GM13977 (cell line): ENCODE data around the gene NKD1.

Experiments
- DNase-seq: peaks from one replicate; pipeline ENCODE4 v3.0.0; 2012; ENCODE audit warnings: low spot score
- in situ Hi-C: fragments of 300-500 bp; cut with MboI; formaldehyde crosslinking; loops from one replicate; pipeline ENCODE4 v1.12.0; 2022; ENCODE audit warnings: low sequenced_read_pairs, low pct_unique_long_range_greater_than_20kb, mixed read lengths, inconsistent platforms; ENCODE audit not compliant: unreplicated experiment
- TF ChIP-seq, protein P1 (sequence below): IDR thresholded peaks from 2 replicates; pipeline ENCODE4 v1.5.1; 2012; ENCODE audit warnings: mild to moderate bottlenecking, control low read depth; ENCODE audit not compliant: insufficient read depth; ENCODE audit errors: extremely low read depth, missing control alignments

The NKD1 gene

DNA sequence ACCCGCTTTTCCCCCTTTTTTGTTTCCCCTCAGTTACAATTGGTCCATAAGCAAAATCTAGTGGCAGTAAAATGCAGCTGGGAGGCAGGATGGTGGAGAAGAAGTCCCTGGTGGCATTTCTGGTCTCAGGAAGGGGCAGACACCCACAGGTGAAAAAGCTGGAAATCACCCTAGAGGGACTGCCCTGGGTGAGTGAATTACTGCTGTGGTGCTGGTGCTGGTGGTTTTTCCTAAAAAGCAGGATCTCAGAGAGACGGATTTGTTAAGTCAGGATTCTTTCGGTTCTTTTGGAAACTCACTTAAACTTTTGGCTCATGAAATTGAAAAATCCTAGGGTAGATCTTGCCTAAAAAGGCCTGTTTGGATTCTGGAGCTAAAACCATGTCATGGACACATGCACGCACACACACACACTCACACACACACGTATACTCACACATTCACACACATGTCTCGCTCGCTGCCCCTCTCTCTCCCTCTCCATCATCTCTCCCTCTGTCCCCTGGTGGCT lies 65.8 kb downstream of the NKD1 start:
- TF ChIP-seq, protein P1, sequence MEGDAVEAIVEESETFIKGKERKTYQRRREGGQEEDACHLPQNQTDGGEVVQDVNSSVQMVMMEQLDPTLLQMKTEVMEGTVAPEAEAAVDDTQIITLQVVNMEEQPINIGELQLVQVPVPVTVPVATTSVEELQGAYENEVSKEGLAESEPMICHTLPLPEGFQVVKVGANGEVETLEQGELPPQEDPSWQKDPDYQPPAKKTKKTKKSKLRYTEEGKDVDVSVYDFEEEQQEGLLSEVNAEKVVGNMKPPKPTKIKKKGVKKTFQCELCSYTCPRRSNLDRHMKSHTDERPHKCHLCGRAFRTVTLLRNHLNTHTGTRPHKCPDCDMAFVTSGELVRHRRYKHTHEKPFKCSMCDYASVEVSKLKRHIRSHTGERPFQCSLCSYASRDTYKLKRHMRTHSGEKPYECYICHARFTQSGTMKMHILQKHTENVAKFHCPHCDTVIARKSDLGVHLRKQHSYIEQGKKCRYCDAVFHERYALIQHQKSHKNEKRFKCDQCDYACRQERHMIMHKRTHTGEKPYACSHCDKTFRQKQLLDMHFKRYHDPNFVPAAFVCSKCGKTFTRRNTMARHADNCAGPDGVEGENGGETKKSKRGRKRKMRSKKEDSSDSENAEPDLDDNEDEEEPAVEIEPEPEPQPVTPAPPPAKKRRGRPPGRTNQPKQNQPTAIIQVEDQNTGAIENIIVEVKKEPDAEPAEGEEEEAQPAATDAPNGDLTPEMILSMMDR: no peak
- in situ Hi-C loops: no loop called here
- DNase-seq: no peak

DNA sequence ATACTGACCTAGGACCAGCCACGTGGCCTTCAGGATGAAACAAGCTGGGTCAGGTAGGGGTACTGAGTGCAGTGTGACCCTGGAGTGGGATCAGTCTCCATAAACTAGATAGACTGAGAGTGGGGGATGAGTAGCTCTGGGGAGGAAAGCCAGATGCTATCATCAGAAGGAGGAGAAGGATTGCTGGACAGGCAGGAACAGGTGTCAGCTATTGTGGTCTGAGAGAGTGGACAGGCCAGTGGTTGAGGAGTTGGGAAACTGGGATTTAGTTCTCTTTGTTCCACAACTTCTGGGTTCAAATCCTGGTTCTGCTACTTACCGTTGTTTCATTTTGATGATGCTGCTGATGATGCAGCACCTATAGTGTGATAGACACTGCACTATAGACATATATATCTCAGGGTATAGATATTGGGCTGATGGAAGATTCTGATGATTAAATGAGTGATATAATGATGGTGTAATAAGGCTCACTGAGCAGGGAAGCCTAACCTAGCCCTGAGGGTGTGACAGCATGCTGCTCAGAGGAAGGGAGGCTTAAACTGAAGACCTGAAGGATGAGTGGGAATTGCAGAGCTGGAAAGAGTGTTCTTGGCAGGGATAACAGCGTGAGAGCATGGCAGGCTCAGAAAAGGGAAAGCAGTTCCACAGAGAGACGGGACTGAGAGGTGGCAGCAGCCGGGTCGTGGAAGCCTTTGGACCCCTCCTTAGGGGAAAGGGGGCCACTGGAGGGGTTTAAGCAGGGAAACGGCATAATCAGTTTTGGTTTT lies 66.9 kb downstream of the NKD1 start:
- TF ChIP-seq, protein P1: no peak
- in situ Hi-C loops: no loop called here
- DNase-seq: no peak

DNA sequence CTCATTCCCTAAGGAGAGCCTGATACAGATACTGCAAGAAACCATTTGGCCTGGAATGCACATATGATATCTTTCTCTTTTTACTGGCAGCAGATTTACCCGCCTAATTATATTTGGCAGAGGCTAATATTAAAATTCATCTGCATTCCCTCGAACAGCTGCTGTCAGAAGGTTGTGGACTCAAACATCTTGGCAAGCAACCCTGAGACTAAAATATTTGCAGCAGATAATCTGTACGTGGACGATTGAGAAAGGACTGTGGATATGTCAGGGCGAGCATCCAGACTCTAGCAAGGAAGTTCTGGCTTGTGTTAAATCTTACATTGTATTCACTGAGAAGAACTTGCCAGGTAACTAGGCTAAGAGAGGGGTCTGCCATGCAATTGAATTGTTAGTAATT lies 67.7 kb downstream of the NKD1 start:
- TF ChIP-seq, protein P1: no peak
- in situ Hi-C loops: no loop called here
- no peak for DNase-seq

DNA sequence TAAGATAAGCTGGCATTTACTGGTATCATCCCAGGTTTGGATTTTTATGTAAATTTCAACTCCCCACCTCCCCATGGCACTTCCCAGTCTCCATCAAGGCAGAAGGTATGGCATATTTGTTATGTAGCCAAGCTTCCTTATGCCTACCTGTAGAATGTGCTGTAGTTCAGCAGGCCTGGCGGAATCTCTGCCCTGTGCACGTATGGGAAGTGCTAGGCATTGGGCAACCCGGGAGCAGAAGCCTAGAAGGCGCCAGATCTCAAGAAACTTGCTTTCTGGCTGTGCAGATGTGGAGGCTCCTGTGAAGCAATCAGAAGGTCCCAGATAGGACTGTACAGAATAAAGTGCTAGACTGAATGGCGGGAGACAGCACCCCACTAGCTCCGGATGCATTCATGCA lies 68.2 kb downstream of the NKD1 start:
- TF ChIP-seq, protein P1: no peak
- in situ Hi-C loops: no loop called here
- no peak for DNase-seq

DNA sequence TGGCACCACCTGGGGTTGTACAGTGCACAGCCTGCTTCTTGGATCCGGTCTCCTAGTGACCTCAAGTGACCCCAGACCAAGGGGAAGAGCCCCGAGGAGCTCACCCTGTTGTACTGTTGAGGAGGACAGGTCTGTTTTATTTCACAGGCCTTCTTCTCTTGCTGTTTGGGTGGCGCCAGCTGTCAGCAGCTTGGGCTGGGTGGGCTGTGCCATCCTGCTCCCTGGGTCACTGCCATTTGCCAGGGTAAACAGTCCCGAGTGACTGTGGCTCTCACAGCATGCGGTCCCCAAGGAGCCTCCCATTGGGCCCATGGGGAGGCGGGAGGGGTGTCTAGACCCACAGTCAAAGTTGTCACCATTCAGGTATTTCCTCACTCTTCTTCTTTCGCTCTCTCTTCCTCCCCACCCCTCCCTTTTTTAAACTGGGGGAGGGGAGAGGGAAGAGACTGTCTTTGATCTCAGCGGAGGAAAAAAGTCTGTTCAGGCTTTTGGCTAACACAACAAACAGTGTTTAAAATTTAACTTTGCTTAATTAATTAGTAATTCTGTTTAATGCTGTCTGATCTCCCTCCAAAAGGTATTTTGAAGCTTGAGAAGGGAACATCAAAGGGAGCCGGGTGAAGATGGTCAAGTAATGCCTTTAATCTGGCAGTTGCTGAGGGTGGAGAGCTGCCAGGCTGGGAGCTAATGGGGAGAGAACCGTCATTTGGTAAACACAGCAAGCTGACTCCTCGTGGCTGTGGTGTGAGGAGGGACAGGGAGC lies 68.9 kb downstream of the NKD1 start:
- TF ChIP-seq, protein P1: no peak
- in situ Hi-C loops: no loop called here
- DNase-seq: no peak

DNA sequence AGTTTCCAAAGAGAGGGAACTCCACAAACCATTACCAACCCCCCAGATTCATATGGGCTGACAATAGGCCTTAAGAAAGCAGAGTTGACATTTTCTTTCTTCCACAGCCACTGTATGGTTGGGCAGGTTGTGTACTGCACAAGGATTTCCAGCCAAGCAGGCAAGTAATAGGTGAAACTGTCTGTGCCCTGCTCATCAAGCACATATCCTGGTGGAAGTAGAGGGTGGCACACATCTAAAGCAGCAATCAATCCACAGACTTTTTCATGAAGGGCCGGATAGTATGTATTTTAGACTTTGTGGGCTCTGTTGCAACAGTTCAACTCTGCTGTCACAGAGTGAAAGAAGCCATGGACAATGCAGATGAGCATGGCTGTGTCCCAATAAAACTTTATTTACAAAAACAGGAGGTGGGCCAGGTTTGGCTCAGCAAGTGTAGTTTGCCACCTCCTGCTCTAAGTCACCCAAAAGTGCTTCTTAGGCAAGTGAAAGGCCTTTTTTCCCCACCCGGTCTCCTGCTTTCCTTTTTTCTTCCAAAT lies 69.5 kb downstream of the NKD1 start:
- no peak for DNase-seq
- TF ChIP-seq, protein P1: no peak
- in situ Hi-C loops: no loop called here
